Uterus (tissue), 4 donors: ENCODE results near the gene PER3. TPM values are rescaled to one million over a fixed set of nuclear protein-coding genes. Genes with fewer than 3 reads are reported as not detected.

Source experiments
- DNase-seq, 2 donors: peaks; one replicate each; pipeline ENCODE4 v3.0.0-alpha.2; 2019 to 2020
- H3K27ac ChIP-seq, 2 donors: fragments of 200-600 bp; sonication (generic); 1 replicate in 1 of 2; 2 replicates in 1 of 2; pipeline ENCODE4 v1.5.1; 2016 to 2018
- H3K27me3 ChIP-seq, 2 donors: fragments of 200-600 bp; sonication (generic); one replicate each; pipeline ENCODE4 v1.5.1; 2018 to 2019; ENCODE audit warnings: control low read depth in 1 of 2
- H3K36me3 ChIP-seq, 2 donors: fragments of 200-600 bp; sonication (generic); one replicate each; pipeline ENCODE4 v1.5.1; 2019; ENCODE audit warnings: control low read depth in 1 of 2
- H3K4me1 ChIP-seq, 2 donors: fragments of 200-600 bp; sonication (generic); one replicate each; pipeline ENCODE4 v1.5.1; 2018 to 2019; ENCODE audit warnings: control low read depth in 1 of 2
- H3K4me3 ChIP-seq, 2 donors: fragments of 200-600 bp; sonication (generic); 1 replicate in 1 of 2; 2 replicates in 1 of 2; pipeline ENCODE4 v1.5.1; 2018 to 2019; ENCODE audit warnings: mild to moderate bottlenecking in 1 of 2
- H3K9me3 ChIP-seq, 2 donors: fragments of 200-600 bp; sonication (generic); one replicate each; pipeline ENCODE4 v1.5.1; 2019; ENCODE audit warnings: control low read depth in 1 of 2
- CTCF ChIP-seq, 4 experiments: fragments of 200-600 bp in 2 of 4; fragments of 450-650 bp in 2 of 4; sonication (generic) in 2 of 4; IDR thresholded peaks; one replicate each; pipeline ENCODE4 v1.5.1; 2016 to 2019; ENCODE audit warnings: antibody characterized with exemption in 4 of 4, mild to moderate bottlenecking in 2 of 4, moderate library complexity in 1 of 4
- POLR2A ChIP-seq, 2 donors: fragments of 450-650 bp; IDR thresholded peaks; one replicate each; pipeline ENCODE4 v1.6.1; 2016; ENCODE audit warnings: antibody characterized with exemption in 2 of 2, mild to moderate bottlenecking in 1 of 2, moderate library complexity in 1 of 2
- intact Hi-C: fragments of 100-400 bp; cut with DNase I; formaldehyde crosslinking; loops from one replicate; pipeline ENCODE4 v1.15.1; 2023; ENCODE audit warnings: low total_unique reads
- total RNA-seq, 4 donors: library from RNA; depleted of rRNA in 3 of 4; stranded (reverse); fragments of >200 nt in 3 of 4; gene quantifications; one replicate each; pipeline versions ENCODE4 v1.1.0 to v1.2.4, GENCODE V29; 2014 to 2023
- donor health status: DM: yes; HTN: yes; CAD: no.

Gene PER3
- total RNA-seq, 4 donors from 2014 or later: 6.9 to 69.0 (median 20.7) TPM

GRCh38 chr1:7852804-7853683, 69.0 kb downstream of the PER3 start, which contains the start of gene UTS2:
UTS2 (minus strand) TSS chr1:7853065; CDS start chr1:7853003, 62 bp downstream.
- Histone ChIP-seq H3K4me3 (no peak within 1 kb of the TSS), H3K27ac (no peak within 1 kb of the TSS), H3K9me3 (no peaks in the 10 kb centered on the region), H3K36me3 (no peaks in the 10 kb centered on the region), H3K27me3 (no peaks in the 10 kb centered on the region), H3K4me1 (no peaks in the 10 kb centered on the region)
- intact Hi-C loops: no loop called here
- no peak for TF ChIP-seq CTCF (IDR thresholded peaks at IDR 0.05)
- no peak for TF ChIP-seq POLR2A (IDR thresholded peaks at IDR 0.05)
- DNase-seq: no peak

GRCh38 chr1:7853684-7854026, 69.6 kb downstream of the PER3 start:
- TF ChIP-seq POLR2A (IDR thresholded peaks at IDR 0.05) (no peak), CTCF (IDR thresholded peaks at IDR 0.05) (no peak)
- Histone ChIP-seq H3K4me3 (no peak overlapping the region), H3K9me3 (no peaks in the 10 kb centered on the region), H3K36me3 (no peaks in the 10 kb centered on the region), H3K27ac (no peak overlapping the region), H3K27me3 (no peaks in the 10 kb centered on the region), H3K4me1 (no peaks in the 10 kb centered on the region)
- intact Hi-C loops: no loop called here
- DNase-seq: no peak

- H3K27ac ChIP-seq: no peak overlapping the region
- intact Hi-C loops: no loop called here
- no peak for DNase-seq
Observed at GRCh38 chr1:7856345-7856744, 72.3 kb downstream of the PER3 start.

GRCh38 chr1:7857000-7857399, 72.9 kb downstream of the PER3 start:
- no peaks in the 10 kb centered on the region for H3K36me3 ChIP-seq
- no peak overlapping the region for H3K27ac ChIP-seq
- H3K27me3 ChIP-seq: no peaks in the 10 kb centered on the region
- TF ChIP-seq CTCF (IDR thresholded peaks at IDR 0.05): no peak
- TF ChIP-seq POLR2A (IDR thresholded peaks at IDR 0.05): no peak
- intact Hi-C loops: no loop called here
- H3K9me3 ChIP-seq: no peaks in the 10 kb centered on the region
- no peaks in the 10 kb centered on the region for H3K4me1 ChIP-seq
- H3K4me3 ChIP-seq: no peak overlapping the region
- no peak for DNase-seq

More at GRCh38 chr1:7856345-7856744, 72.3 kb downstream of the PER3 start:
- Histone ChIP-seq H3K9me3 (no peaks in the 10 kb centered on the region), H3K27me3 (no peaks in the 10 kb centered on the region), H3K4me3 (no peak overlapping the region), H3K4me1 (no peaks in the 10 kb centered on the region), H3K36me3 (no peaks in the 10 kb centered on the region)
- TF ChIP-seq CTCF (IDR thresholded peaks at IDR 0.05) (no peak), POLR2A (IDR thresholded peaks at IDR 0.05) (no peak)

GRCh38 chr1:7857985-7858384, 73.9 kb downstream of the PER3 start:
- no peaks in the 10 kb centered on the region for H3K9me3 ChIP-seq
- no peak for DNase-seq
- intact Hi-C loops: no loop called here
- TF ChIP-seq POLR2A (IDR thresholded peaks at IDR 0.05): no peak
- no peak for TF ChIP-seq CTCF (IDR thresholded peaks at IDR 0.05)
- no peaks in the 10 kb centered on the region for H3K4me1 ChIP-seq
- H3K36me3 ChIP-seq: no peaks in the 10 kb centered on the region
- no peaks in the 10 kb centered on the region for H3K27me3 ChIP-seq
- H3K27ac ChIP-seq: no peak overlapping the region
- no peak overlapping the region for H3K4me3 ChIP-seq
